Stomach (tissue), 4 donors: ENCODE measurements around the gene CCDC59.

Experiments
- EP300 ChIP-seq: sonication (generic); formaldehyde crosslinking; IDR thresholded peaks from one replicate; pipeline ENCODE4 v1.6.1; 2017; ENCODE audit warnings: antibody characterized with exemption
- POLR2A ChIP-seq, 4 donors: fragments of 450-650 bp; IDR thresholded peaks; one replicate each; pipeline ENCODE4 v1.6.1; 2016; ENCODE audit warnings: antibody characterized with exemption in 4 of 4, control low read depth in 2 of 4, mild to moderate bottlenecking in 1 of 4, moderate library complexity in 1 of 4
- POLR2AphosphoS5 ChIP-seq, 3 donors: sonication (generic); formaldehyde crosslinking; IDR thresholded peaks; one replicate each; pipeline ENCODE4 v1.6.1; 2016; ENCODE audit warnings: antibody characterized with exemption in 3 of 3
- TF ChIP-seq, protein P1 (sequence below), 7 experiments: fragments of 450-650 bp in 4 of 7; fragments of 200-600 bp in 3 of 7; sonication (generic) in 3 of 7; IDR thresholded peaks; one replicate each; pipeline ENCODE4 v1.5.1; 2016 to 2019; ENCODE audit warnings: antibody characterized with exemption in 7 of 7, control low read depth in 2 of 7, mild to moderate bottlenecking in 1 of 7

DNA sequence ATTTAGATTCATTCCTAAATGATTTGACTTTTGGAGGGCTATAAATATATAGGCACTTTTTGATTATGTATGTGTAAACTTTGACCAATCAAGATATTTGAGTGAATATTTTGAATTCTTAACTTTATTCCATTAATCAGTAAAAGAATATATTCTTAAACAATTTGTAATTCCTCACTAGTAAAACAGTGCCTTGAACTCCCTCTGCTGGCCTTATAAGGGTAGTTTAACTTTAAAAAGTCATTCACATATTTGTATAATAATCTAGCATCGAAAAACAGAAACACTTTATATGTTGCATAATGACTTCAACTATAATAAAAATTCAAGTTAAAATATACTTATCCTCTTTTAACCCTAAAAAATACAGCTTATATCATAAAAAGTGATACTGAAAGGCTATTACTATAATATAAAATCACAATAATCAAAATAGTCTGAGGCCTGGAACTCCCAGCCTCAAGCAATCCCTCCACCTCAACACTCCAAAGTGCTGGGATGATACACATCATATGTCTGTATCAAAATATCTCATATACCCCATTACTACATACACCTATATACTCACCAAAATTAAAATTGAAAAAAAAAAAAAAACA, 31.2 kb downstream of the CCDC59 start:
- TF ChIP-seq POLR2A (IDR thresholded peaks at IDR 0.05): no peak
- no peak for TF ChIP-seq POLR2AphosphoS5 (IDR thresholded peaks at IDR 0.05)
- TF ChIP-seq, protein P1, sequence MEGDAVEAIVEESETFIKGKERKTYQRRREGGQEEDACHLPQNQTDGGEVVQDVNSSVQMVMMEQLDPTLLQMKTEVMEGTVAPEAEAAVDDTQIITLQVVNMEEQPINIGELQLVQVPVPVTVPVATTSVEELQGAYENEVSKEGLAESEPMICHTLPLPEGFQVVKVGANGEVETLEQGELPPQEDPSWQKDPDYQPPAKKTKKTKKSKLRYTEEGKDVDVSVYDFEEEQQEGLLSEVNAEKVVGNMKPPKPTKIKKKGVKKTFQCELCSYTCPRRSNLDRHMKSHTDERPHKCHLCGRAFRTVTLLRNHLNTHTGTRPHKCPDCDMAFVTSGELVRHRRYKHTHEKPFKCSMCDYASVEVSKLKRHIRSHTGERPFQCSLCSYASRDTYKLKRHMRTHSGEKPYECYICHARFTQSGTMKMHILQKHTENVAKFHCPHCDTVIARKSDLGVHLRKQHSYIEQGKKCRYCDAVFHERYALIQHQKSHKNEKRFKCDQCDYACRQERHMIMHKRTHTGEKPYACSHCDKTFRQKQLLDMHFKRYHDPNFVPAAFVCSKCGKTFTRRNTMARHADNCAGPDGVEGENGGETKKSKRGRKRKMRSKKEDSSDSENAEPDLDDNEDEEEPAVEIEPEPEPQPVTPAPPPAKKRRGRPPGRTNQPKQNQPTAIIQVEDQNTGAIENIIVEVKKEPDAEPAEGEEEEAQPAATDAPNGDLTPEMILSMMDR (IDR thresholded peaks at IDR 0.05): peak in 3 of 7 experiments; percentile 27 to 43 (median 36)
- no peak for TF ChIP-seq EP300
